Spinal cord (tissue), 4 donors: ENCODE data around the gene TMX4. TPM values are rescaled to one million over a fixed set of nuclear protein-coding genes. Genes with fewer than 3 reads are reported as not detected.

Experiments
- polyA plus RNA-seq, 2 donors: library from polyadenylated mRNA; unstranded; fragments of 120-200 nt; gene quantifications; one replicate each; pipeline ENCODE4 v1.2.1, GENCODE V29; 2013; ENCODE audit not compliant: insufficient read length in 2 of 2
- total RNA-seq, 2 donors: library from RNA; depleted of rRNA in 1 of 2; stranded (reverse); fragments of 120-200 nt in 1 of 2; fragments of >200 nt in 1 of 2; gene quantifications; one replicate each; pipeline versions ENCODE4 v1.2.3 to v1.2.4, GENCODE V29; 2013 to 2014

The TMX4 gene
- total and polyA plus RNA-seq, 4 donors = 40.7 to 84.7 (median 56.7) TPM

Other genes with a start within 250 kb of the TMX4 start
- gene HAO1, start 79.3 kb downstream of the TMX4 start, total RNA-seq = not detected
- not detected for gene HAO1, start 79.3 kb downstream of the TMX4 start, polyA plus RNA-seq
- 10 to 100 TPM; 42.9 to 98.3 TPM for gene PLCB1, start 112.5 kb upstream of the TMX4 start, total RNA-seq
- 100 to 1,000 TPM in 1 of 2 donors, 10 to 100 TPM in 1; 78.1 to 111 TPM for gene PLCB1, start 112.5 kb upstream of the TMX4 start, polyA plus RNA-seq